ENCODE measurements around the gene PIK3R6.

DNA sequence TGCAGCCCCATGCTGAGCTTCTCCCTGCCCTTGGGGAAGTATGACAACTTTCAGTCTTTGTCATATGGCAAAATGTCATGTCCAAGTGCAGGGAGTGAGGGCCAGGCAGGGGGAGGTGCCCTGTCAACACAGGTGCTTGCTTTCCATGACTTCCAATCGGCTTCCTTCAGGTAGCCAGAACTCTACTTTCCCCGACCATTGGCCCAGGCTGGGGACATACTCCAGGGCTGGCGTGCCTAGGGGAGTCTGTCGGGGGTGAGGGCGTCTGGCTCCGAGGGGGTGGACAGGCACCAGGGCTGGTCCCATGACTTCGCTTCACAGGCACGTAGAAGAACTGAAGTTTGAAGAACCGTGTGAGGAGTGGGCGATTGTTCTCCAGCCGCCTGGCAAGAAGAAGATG, 19.8 kb upstream of the PIK3R6 start:
- TF ChIP-seq CEBPB (IDR thresholded peaks at IDR 0.05; ENCODE audit: borderline replicate concordance, low read depth, low read length) (no peak), POLR2AphosphoS2 (IDR thresholded peaks at IDR 0.05; ENCODE audit: low read depth, low read length) (no peak), EHMT2 (IDR thresholded peaks at IDR 0.05; ENCODE audit: borderline replicate concordance, low read depth, low read length) (no peak), MYNN (CRISPR knock-in tag; IDR thresholded peaks at IDR 0.05; ENCODE audit: low read depth) (no peak), GLI4 (CRISPR knock-in tag; IDR thresholded peaks at IDR 0.05; ENCODE audit: borderline replicate concordance) (no peak), FOSL1 (CRISPR knock-in tag; IDR thresholded peaks at IDR 0.05; ENCODE audit: borderline replicate concordance) (no peak)
- TF ChIP-seq, protein P1, sequence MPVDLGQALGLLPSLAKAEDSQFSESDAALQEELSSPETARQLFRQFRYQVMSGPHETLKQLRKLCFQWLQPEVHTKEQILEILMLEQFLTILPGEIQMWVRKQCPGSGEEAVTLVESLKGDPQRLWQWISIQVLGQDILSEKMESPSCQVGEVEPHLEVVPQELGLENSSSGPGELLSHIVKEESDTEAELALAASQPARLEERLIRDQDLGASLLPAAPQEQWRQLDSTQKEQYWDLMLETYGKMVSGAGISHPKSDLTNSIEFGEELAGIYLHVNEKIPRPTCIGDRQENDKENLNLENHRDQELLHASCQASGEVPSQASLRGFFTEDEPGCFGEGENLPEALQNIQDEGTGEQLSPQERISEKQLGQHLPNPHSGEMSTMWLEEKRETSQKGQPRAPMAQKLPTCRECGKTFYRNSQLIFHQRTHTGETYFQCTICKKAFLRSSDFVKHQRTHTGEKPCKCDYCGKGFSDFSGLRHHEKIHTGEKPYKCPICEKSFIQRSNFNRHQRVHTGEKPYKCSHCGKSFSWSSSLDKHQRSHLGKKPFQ (CRISPR knock-in tag; IDR thresholded peaks at IDR 0.05; ENCODE audit: insufficient replicate concordance): no peak

Data from HepG2 (cell line).